ENCODE results near the gene OR2D2. TPM values are rescaled to one million over a fixed set of nuclear protein-coding genes. Genes with fewer than 3 reads are reported as not detected.
"Not testable (repeated sequence)": the region's sequence is repeated elsewhere in the genome, so short reads cannot be mapped to it uniquely, and the experiment has no call there.

OR2D2 gene
- polyA plus RNA-seq, 4 donors = not detected

- not testable (repeated sequence) for DNase-seq (ENCODE audit: low read depth in 4 of 4, low spot score in 2 of 4)
These were observed 4.6 kb downstream of the OR2D2 start for GRCh38 chr11:6887711-6888110.

GRCh38 chr11:6882751-6883150 lies 9.5 kb downstream of the OR2D2 start:
- DNase-seq (ENCODE audit: low read depth in 4 of 4, low spot score in 2 of 4) = no peak

- DNase-seq (ENCODE audit: low read depth in 4 of 4, low spot score in 2 of 4) = no peak
These were observed 15.4 kb downstream of the OR2D2 start for GRCh38 chr11:6876914-6877313.

DNA sequence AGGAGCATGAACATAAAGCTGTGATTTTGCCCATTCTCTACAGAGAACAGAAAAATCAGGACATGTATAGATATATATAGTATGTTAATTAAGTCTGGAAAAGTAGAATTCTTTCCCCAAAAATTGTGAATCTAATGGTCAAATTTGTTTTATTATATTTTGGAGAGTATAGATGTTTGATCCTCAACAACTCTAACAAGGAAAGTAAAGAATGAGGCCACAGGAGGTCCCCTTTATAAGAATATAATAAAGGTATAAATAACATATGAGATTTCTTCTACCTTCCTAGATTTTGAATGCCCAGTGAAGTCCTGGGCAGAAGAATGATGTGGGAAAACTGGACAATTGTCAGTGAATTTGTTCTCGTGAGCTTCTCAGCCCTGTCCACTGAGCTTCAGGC lies 16.0 kb downstream of the OR2D2 start, which contains the start of gene OR10A4:
OR10A4 (plus strand) TSS at position 301 of the 400 bp plus-strand sequence; CDS start at position 324, 23 bp downstream.
- DNase-seq (ENCODE audit: low read depth in 4 of 4, low spot score in 2 of 4) = no peak

DNA sequence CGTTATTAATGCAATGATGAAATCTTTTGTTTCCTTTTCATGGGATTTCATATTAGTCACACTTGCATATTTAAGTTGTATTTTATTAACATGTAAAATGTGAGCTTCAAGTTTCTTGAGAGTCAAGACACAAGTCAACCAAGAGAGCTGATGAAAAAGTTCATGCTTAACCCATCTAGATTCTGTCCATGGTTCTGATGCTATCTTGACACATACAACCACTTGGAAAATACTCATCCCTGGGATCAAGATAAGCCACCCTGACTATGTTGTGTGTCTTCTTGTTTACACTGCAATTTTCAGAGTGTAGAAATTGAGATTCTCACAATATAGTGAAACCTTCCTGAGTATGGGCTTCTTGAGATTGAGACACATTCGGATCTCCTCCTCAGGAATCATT lies 16.5 kb downstream of the OR2D2 start:
- DNase-seq (ENCODE audit: low read depth in 4 of 4, low spot score in 2 of 4) = no peak

DNA sequence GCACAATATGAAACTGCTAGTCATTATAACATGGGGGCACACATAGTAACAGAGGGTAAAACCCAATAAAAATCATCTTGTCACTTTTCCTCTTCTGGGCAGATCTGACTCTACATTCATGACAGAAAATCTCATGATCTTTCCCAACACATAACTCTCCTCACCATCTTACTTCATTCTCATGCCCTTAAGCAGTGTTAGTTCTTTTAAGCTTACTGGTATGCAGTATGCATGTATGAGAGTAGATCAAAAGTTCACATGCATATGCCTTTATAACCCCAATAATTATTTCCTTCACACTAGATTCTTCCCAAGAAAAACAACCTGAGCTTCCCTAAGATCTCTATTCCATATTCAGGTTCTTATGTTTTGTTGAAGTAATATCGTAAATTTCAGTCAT lies 21.0 kb downstream of the OR2D2 start:
- no peak for DNase-seq (ENCODE audit: low read depth in 4 of 4, low spot score in 2 of 4)

GRCh38 chr11:6864438-6864837 lies 27.9 kb downstream of the OR2D2 start:
- no peak for DNase-seq (ENCODE audit: low read depth in 4 of 4, low spot score in 2 of 4)

DNA sequence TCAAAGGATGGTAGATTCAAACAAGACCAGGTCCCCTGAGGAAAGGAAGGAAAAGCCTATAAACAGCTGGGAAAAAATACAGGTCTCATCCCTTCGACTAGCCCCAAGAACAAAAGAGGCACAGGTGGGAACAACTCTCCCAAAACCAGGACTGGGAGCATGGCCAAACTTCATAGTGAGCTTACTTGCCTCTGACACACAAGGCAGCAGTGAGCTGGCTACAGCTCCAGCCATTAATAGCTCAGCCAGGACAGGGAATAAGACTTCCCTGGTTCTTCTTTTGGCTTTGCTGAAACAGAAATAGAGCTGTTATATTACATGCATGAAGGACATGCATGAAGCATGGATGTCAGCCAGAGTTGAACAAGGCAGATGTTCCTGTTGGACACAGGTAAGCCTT lies 29.3 kb downstream of the OR2D2 start, which contains the start of gene OR10A2:
OR10A2 (plus strand) TSS at position 97 of the 400 bp plus-strand sequence. CDS start 6,698 bp downstream, outside the sequence.
- no peak for DNase-seq (ENCODE audit: low read depth in 4 of 4, low spot score in 2 of 4)

GRCh38 chr11:6856871-6857270 lies 35.4 kb downstream of the OR2D2 start:
- DNase-seq (ENCODE audit: low read depth in 4 of 4, low spot score in 2 of 4) = no peak

GRCh38 chr11:6855971-6856541 lies 36.2 kb downstream of the OR2D2 start:
- DNase-seq (ENCODE audit: low read depth in 4 of 4, low spot score in 2 of 4) = no peak

- not testable (repeated sequence) for DNase-seq (ENCODE audit: low read depth in 4 of 4, low spot score in 2 of 4)
These were observed 37.5 kb downstream of the OR2D2 start for GRCh38 chr11:6854801-6855200.

GRCh38 chr11:6850526-6850925 lies 41.8 kb downstream of the OR2D2 start:
- DNase-seq (ENCODE audit: low read depth in 4 of 4, low spot score in 2 of 4) = no peak

- DNase-seq (ENCODE audit: low read depth in 4 of 4, low spot score in 2 of 4) = no peak
These were observed 46.9 kb downstream of the OR2D2 start, which contains the start of gene OR10A5 for GRCh38 chr11:6845383-6845782. Gene OR10A5, plus strand, starts transcription at chr11:6845683. Its CDS starts 0 bp downstream, at chr11:6845683.

GRCh38 chr11:6844356-6844755 lies 47.9 kb downstream of the OR2D2 start:
- no peak for DNase-seq (ENCODE audit: low read depth in 4 of 4, low spot score in 2 of 4)

- no peak for DNase-seq (ENCODE audit: low read depth in 4 of 4, low spot score in 2 of 4)
These were observed 48.6 kb downstream of the OR2D2 start for GRCh38 chr11:6843670-6844069.

GRCh38 chr11:6841694-6842093 lies 50.6 kb downstream of the OR2D2 start:
- DNase-seq (ENCODE audit: low read depth in 4 of 4, low spot score in 2 of 4) = no peak

Other genes with a start within 250 kb of the OR2D2 start
- gene DCHS1, start 236.7 kb downstream of the OR2D2 start, polyA plus RNA-seq (ENCODE audit: insufficient read length in 4 of 4) = 10 to 100 TPM; 29.8 to 49.5 (median 37.8) TPM
- 10 to 100 TPM; 64.7 to 81.0 (median 72.8) TPM for gene MRPL17, start 209.2 kb downstream of the OR2D2 start, polyA plus RNA-seq (ENCODE audit: insufficient read length in 4 of 4)
- gene OR2AG2, start 120.5 kb downstream of the OR2D2 start, polyA plus RNA-seq (ENCODE audit: insufficient read length in 4 of 4) = under 1 TPM in 3 of 4 donors, not detected in 1; 0.04 to 0.13 (median 0.05) TPM
- under 1 TPM in 3 of 4 donors, not detected in 1; 0.04 to 0.16 (median 0.05) TPM for gene OR2AG1, start 109.5 kb downstream of the OR2D2 start, polyA plus RNA-seq (ENCODE audit: insufficient read length in 4 of 4)
- gene OR6A2, start 92.8 kb downstream of the OR2D2 start, polyA plus RNA-seq (ENCODE audit: insufficient read length in 4 of 4) = under 1 TPM in 2 of 4 donors, not detected in 2; 0.03 TPM
- gene OR10A5, start 46.8 kb downstream of the OR2D2 start, polyA plus RNA-seq (ENCODE audit: insufficient read length in 4 of 4) = not detected
- under 1 TPM in 3 of 4 donors, not detected in 1; 0.03 to 0.09 (median 0.09) TPM for gene OR10A2, start 29.4 kb downstream of the OR2D2 start, polyA plus RNA-seq (ENCODE audit: insufficient read length in 4 of 4)
- gene OR10A4, start 15.9 kb downstream of the OR2D2 start, polyA plus RNA-seq (ENCODE audit: insufficient read length in 4 of 4) = not detected
- gene OR2D3, start 28.5 kb upstream of the OR2D2 start, polyA plus RNA-seq (ENCODE audit: insufficient read length in 4 of 4) = not detected
- gene ZNF215, start 33.9 kb upstream of the OR2D2 start, polyA plus RNA-seq (ENCODE audit: insufficient read length in 4 of 4) = 1 to 10 TPM; 2.2 to 4.5 (median 3.6) TPM
- gene ZNF214, start 127.8 kb upstream of the OR2D2 start, polyA plus RNA-seq (ENCODE audit: insufficient read length in 4 of 4) = 10 to 100 TPM; 10.3 to 12.9 (median 11.3) TPM
- 1 to 10 TPM in 2 of 4 donors, under 1 TPM in 2; 0.43 to 1.1 (median 0.94) TPM for gene NLRP14, start 128.0 kb upstream of the OR2D2 start, polyA plus RNA-seq (ENCODE audit: insufficient read length in 4 of 4)
- gene RBMXL2, start 196.5 kb upstream of the OR2D2 start, polyA plus RNA-seq (ENCODE audit: insufficient read length in 4 of 4) = under 1 TPM; 0.10 to 0.22 (median 0.20) TPM

All from left renal cortex interstitium (tissue), 4 donors.